ENCODE results near the gene FAM32A.
A peak's percentile ranks its signal among the peaks of the same experiment; 100 is the strongest.

FAM32A gene

DNA sequence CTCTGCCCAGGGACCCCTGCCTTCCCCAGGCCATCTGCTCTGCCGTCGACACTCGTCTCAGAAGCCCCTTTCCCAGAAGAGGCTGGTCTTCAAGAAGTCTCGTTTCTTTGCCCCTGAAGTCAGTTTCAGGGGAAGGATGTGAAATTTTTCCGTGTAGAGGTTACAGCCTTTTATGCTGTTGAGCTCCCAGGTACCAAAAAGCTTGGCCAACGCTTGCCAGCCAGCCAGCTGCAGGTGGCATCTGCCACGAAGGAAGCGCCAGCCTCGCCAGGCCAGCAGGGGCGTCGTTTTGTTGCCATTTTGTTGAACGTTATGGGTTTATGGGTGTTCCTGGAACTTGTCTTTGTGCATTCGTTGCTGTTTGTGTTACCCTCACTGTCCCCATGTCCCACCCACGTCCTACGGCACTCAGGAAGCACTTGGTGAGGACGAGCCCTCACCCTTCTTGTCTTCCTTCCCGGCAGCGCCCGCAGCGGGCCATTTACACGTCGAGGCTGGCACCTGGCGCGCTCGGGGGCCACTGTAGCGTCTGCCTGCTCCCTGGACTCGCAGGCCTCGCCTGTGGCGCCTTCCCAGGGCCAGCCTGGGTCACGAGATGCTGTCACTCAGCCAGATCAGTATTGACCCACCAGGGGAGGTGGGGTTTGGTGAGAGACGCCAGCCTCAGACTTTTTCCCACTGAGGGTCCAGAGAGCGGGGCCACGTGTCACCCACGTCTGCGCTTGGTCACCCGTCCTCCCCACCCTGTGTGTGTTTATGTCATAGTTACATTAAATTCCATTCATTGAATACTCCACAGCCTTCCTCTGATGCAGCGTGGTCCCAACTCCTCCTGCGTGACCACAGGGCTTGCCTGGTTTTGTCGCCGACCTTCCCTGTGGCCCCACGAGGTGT lies 49.6 kb downstream of the FAM32A start:
- Mint-ChIP-seq H3K9me3 (no peaks in the 10 kb centered on the region), H3K4me1 (peaks cover 16% of the 10 kb centered on the region), H3K4me3 (no peak overlapping the region), H3K27me3 (no peaks in the 10 kb centered on the region), H3K27ac (ENCODE audit: low read depth) (no peak overlapping the region), H3K36me3 (ENCODE audit: insufficient read depth) (peaks cover 22% of the 10 kb centered on the region)
- ATAC-seq (replicated peaks; ENCODE audit: extremely low read depth, poor library complexity, severe bottlenecking), result no peak
- no peak for DNase-seq (ENCODE audit: low spot score in 2 of 2)

DNA sequence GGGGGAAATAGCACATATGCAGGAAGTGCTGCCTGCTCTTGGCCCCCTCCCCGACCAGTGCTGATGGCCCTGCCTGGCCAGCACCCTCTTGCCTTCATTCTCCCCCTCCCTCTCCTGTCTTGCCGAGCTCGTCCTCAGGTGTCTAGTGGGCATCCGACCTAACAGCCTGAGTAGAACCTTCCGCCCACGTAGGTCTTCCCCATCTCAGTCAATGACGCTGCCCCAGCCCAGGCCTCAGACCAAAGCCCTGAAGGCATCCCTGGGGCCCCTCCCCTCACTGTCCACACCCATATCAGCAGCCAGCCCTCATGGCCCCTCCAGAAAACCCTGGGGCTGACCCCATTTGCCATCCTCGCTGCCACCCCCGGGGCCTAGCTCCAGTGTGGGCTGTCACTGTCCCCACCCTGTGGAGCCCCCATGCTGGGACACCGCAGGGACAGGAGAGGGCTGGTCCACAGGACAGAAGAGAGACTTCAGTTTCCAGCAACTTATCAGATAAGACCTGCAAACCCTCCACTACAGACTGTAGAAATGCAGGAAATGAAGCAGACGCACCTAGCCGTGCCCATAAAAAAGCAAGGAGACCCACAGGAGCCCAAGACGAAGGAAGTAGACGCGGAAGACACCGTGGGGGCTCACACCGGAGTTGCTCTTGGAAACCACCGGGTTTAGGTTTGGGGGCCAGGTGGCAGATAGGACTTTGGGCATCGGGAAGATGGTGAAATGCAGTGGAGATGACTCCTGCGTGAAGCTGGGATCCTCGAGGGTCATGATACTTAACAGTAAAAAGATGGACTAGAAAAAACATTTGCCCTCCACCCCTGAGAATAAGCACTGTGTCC lies 50.8 kb downstream of the FAM32A start:
- no peak for DNase-seq (ENCODE audit: low spot score in 2 of 2)
- Mint-ChIP-seq H3K27me3 (no peaks in the 10 kb centered on the region), H3K4me1 (peaks cover 16% of the 10 kb centered on the region), H3K36me3 (ENCODE audit: insufficient read depth) (peaks cover 18% of the 10 kb centered on the region), H3K27ac (ENCODE audit: low read depth) (peak overlapping the region; percentile 67), H3K4me3 (no peak overlapping the region), H3K9me3 (no peaks in the 10 kb centered on the region)
- no peak for ATAC-seq (replicated peaks; ENCODE audit: extremely low read depth, poor library complexity, severe bottlenecking)

Measured in central memory CD8-positive, alpha-beta T cell (primary cell).